ENCODE results near the gene TAPT1.

DNA sequence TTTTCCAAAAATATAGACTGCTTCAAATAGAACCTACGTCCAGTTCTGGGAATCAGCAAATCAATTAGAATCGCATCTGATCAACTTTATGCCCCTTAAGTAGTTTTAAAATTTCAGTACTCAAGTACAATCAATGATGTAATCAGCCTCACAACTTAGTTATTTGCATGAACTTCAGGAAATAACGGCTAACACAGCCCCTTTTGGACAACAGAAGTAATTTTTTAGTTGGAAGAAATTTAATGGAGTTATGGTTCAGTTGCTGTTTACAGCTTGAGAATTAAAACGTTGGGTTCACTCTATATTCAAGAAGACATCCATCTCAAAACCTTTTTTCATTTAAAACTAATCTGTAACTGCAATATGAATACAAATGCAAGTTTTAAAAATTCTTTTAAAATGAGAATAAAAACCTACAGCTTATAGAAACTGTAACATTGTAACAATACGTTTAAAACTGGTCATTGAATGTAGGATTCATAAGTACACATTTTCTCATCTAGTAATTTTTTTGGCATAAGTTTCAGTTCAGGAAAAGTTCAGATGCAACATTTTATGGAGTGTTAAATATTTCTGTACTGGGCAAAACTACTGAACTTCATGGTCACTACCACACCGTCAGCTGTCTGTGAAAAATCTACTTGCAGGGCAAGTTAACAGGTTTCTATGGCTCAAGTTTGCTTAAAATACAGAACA lies 956 bp downstream of the TAPT1 start:
- TF ChIP-seq ZNF510 (tag by site-specific recombination; IDR thresholded peaks at IDR 0.05; ENCODE audit: insufficient replicate concordance) (no peak), ZNF558 (tag by site-specific recombination; IDR thresholded peaks at IDR 0.05) (no peak), CTCF (tag by site-specific recombination; IDR thresholded peaks at IDR 0.05) (no peak), ZNF704 (tag by site-specific recombination; IDR thresholded peaks at IDR 0.05) (no peak), HOXA7 (CRISPR knock-in tag; IDR thresholded peaks at IDR 0.05; ENCODE audit: borderline replicate concordance) (no peak), PRDM10 (tag by site-specific recombination; IDR thresholded peaks at IDR 0.05) (no peak), KLF7 (tag by site-specific recombination; IDR thresholded peaks at IDR 0.05; ENCODE audit: borderline replicate concordance) (no peak), ZNF311 (tag by site-specific recombination; IDR thresholded peaks at IDR 0.05; ENCODE audit: borderline replicate concordance) (no peak), TCF7L2 (IDR thresholded peaks at IDR 0.05; ENCODE audit: borderline replicate concordance, low read depth, low read length) (no peak)
- TF ChIP-seq, protein P1, sequence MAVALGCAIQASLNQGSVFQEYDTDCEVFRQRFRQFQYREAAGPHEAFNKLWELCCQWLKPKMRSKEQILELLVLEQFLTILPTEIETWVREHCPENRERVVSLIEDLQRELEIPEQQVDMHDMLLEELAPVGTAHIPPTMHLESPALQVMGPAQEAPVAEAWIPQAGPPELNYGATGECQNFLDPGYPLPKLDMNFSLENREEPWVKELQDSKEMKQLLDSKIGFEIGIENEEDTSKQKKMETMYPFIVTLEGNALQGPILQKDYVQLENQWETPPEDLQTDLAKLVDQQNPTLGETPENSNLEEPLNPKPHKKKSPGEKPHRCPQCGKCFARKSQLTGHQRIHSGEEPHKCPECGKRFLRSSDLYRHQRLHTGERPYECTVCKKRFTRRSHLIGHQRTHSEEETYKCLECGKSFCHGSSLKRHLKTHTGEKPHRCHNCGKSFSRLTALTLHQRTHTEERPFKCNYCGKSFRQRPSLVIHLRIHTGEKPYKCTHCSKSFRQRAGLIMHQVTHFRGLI (tag by site-specific recombination; IDR thresholded peaks at IDR 0.05), result no peak

Data from HEK293 (cell line).